ENCODE measurements around the gene NBPF20.
"Not testable (repeated sequence)": the region's sequence is repeated elsewhere in the genome, so short reads cannot be mapped to it uniquely, and the experiment has no call there.

Gene NBPF20

DNA sequence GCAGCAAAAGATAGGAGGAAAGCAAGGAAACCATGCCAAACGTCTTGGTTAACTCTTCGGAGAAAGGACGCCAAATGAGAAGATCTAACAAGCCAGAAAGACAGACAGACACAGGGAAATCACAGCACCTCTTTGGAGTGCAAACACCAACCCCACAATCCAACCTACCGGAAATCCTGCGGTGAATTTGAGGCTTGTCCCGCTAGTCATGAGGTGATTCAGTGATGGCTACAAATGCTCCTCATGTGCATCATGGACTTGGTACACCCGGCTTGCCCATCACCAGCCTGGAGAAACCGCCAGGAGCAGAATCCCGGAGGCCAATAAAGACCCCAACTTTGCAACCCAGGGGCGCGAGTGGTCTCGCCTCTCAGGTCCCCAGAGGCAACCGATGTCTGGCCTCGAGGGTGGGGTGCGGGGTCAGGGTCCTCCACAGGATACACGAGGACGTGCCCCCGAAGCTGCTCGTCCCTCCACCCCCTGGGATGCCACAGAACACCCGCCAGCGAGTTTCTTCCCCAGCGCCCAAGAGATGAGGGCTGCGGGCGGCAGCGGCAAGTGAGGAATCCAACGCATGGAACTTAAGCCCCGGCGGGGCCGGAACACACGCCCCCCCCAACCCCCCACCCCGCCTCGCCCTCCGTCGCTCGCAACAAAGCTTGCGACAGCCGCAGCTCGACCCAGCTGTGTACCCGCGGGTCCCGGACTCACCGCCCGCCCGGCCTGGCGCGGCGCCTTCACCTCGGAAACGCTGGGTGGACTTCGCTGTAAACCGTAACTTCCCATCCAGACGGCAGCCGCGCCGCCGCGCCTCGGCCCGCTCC lies 579 bp downstream of the NBPF20 start:
- DNase-seq: peak in 1 of 2 experiments; percentile 36

DNA sequence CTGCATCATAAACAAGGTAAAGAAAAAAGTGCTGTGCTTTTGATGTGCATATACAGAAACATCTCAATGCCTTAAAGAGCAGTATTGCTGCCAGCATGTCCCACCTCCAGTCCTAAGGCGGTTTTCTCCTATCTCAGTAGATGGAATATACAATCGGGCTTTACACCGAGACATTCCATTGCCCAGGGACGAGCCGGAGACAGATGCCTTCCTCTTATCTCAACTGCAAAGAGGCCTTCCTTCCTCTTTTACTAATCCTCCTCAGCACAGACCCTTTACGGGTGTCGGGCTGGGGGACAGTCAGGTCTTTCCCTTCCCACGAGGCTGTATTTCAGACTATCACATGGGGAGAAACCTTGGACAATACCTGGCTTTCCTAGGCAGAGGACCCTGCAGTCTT lies 10.3 kb downstream of the NBPF20 start:
- not testable (repeated sequence) for DNase-seq

DNA sequence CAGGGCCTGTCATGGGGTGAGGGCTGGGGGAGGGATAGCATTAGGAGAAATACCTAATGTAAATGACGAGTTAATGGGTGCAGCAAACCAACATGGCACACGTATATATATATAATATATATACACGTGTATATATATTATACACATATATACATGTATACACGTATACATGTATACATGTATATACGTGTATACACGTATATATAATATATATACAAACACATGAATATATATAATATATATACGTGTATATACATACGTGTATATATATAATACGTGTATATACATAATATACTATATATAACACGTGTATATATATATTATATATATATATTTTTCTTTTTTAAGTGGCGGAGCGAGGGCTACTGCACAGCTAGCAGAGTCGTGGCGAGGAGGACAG lies 18.1 kb downstream of the NBPF20 start:
- not testable (repeated sequence) for DNase-seq

DNA sequence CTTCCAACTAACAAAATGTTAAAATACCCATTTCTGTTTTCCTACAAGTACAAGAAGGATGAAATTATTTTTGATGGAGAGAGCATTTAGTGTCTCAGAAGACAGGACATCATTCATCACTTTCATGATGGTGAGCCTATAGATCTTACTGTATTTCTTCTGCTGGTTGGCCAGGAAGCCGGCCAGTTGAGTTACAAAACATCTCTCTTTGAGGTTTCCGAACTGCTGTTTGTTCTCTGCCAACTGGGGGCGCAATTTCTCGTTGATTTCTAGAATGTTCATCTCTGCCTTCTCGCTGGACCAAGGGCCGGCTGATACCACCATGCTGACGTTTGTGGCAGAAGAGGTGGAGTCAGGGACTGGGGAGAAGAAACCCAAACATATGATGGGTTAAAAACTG lies 20.5 kb downstream of the NBPF20 start:
- DNase-seq: not testable (repeated sequence)

DNA sequence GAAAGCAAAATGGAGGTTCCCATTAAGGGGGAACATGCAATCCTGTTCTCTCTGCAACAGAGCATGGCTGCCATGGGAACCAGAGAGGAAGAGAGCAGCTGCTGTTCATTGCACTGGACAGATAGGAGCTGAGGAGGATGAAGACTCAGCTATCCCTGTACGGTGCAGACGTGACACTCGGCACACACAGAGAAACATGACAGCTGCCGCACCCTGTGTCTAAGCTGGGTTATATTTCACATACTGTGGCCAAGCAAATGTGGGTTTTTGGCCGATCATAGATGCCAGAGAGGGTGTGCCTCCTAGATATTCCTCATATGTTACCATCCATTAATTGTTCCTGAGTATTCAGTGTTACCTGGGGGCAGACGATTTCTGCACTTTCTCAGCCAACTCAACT lies 24.7 kb downstream of the NBPF20 start:
- DNase-seq: not testable (repeated sequence)
